ENCODE measurements around the gene RPEL1.

GRCh38 chr10:103295374-103296015 lies 49.8 kb downstream of the RPEL1 start:
- TF ChIP-seq POLR2AphosphoS5 (IDR thresholded peaks at IDR 0.05; ENCODE audit: low read depth, low read length) (no peak), CHD1 (IDR thresholded peaks at IDR 0.05; ENCODE audit: low read depth, low read length) (no peak), EZH2 (IDR thresholded peaks at IDR 0.05; ENCODE audit: low read depth, low read length, severe bottlenecking) (no peak), YY1 (IDR thresholded peaks at IDR 0.05; ENCODE audit: low read depth, low read length) (no peak), SP1 (IDR thresholded peaks at IDR 0.05; ENCODE audit: low read depth, low read length) (no peak), POLR2A (IDR thresholded peaks at IDR 0.05; ENCODE audit: control extremely low read depth in 1 of 2, low read depth in 2 of 2, low read length in 2 of 2) (no peak), TAF1 (IDR thresholded peaks at IDR 0.05; ENCODE audit: low read depth, low read length) (no peak), MAX (IDR thresholded peaks at IDR 0.05) (no peak), EGR1 (IDR thresholded peaks at IDR 0.05; ENCODE audit: borderline replicate concordance, low read depth, low read length) (no peak)
- TF ChIP-seq, protein P1, sequence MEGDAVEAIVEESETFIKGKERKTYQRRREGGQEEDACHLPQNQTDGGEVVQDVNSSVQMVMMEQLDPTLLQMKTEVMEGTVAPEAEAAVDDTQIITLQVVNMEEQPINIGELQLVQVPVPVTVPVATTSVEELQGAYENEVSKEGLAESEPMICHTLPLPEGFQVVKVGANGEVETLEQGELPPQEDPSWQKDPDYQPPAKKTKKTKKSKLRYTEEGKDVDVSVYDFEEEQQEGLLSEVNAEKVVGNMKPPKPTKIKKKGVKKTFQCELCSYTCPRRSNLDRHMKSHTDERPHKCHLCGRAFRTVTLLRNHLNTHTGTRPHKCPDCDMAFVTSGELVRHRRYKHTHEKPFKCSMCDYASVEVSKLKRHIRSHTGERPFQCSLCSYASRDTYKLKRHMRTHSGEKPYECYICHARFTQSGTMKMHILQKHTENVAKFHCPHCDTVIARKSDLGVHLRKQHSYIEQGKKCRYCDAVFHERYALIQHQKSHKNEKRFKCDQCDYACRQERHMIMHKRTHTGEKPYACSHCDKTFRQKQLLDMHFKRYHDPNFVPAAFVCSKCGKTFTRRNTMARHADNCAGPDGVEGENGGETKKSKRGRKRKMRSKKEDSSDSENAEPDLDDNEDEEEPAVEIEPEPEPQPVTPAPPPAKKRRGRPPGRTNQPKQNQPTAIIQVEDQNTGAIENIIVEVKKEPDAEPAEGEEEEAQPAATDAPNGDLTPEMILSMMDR (IDR thresholded peaks at IDR 0.05; ENCODE audit: control extremely low read depth in 1 of 3, insufficient read depth in 1 of 3, low read depth in 1 of 3, low read length in 3 of 3) = no peak
